Measurements from ENCODE around the gene GATD1.
A peak's percentile ranks its signal among the peaks of the same experiment; 100 is the strongest.

DNA sequence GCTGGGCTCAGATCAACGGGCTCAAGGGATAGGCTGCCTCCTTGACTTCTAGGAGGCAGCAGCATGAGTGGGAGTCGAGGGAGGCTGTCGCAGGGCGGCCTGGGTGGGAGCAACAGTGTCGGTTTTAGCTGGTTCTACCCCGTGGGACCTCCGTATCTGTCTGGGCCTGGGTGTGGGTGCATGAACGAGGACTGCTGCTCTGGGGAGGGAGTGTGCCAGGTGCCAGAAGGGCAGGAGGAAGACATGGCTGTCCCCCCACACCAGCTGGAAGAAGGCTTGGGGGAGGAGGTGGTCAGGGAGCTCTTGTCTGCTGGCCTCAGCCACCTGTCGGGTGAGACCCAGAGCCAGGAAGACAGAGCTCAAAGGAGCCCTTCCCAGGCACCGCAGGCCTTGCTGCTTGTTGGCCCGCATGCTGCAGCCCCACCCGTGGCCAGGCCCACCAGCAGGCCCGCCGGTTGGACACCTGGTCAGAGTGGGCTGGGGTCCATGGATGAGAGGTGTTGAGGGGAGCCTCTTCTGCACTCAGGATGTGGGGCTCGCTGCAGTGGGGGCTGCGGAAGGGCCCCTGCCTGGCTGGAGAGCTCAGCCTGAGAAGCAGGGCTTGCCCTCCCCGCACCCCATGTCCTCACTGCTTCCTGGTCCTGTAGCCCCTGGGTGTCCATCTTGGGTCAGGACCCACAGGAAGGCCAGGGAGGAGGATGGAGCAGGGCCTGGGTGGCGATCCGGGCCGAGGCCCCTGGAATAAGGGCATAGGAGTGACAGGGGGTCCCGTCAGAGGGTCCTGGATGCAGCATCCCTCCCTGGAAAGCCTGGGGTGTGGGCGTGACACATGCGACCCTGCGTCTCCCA is 9.2 kb upstream of the GATD1 start:
- no peak for TF ChIP-seq CTCF (tag by site-specific recombination; IDR thresholded peaks at IDR 0.05)
- TF ChIP-seq SCRT2 (tag by site-specific recombination; IDR thresholded peaks at IDR 0.05) = peak; percentile 64; the same call in 1 of the 2 replicates

Data from HEK293 (cell line).